Hepatocyte (in vitro differentiated cells): ENCODE results near the gene CIITA.

Experiments used
- EZH2 ChIP-seq: fragments of 200-600 bp; sonication (generic); IDR thresholded peaks from 2 replicates; pipeline ENCODE4 v1.6.1; 2016; ENCODE audit warnings: antibody characterized with exemption, mild to moderate bottlenecking, borderline replicate concordance
- EZH2phosphoT487 ChIP-seq: fragments of 200-600 bp; sonication (generic); IDR thresholded peaks from one replicate; pipeline ENCODE4 v1.6.1; 2018; ENCODE audit warnings: antibody characterized with exemption, mild to moderate bottlenecking, low read depth, moderate library complexity; ENCODE audit not compliant: unreplicated experiment, severe bottlenecking
- TF ChIP-seq, protein P1 (sequence below): fragments of 200-600 bp; sonication (generic); IDR thresholded peaks from 2 replicates; pipeline ENCODE4 v1.5.1; 2016; ENCODE audit warnings: antibody characterized with exemption, mild to moderate bottlenecking; ENCODE audit not compliant: poor library complexity

DNA sequence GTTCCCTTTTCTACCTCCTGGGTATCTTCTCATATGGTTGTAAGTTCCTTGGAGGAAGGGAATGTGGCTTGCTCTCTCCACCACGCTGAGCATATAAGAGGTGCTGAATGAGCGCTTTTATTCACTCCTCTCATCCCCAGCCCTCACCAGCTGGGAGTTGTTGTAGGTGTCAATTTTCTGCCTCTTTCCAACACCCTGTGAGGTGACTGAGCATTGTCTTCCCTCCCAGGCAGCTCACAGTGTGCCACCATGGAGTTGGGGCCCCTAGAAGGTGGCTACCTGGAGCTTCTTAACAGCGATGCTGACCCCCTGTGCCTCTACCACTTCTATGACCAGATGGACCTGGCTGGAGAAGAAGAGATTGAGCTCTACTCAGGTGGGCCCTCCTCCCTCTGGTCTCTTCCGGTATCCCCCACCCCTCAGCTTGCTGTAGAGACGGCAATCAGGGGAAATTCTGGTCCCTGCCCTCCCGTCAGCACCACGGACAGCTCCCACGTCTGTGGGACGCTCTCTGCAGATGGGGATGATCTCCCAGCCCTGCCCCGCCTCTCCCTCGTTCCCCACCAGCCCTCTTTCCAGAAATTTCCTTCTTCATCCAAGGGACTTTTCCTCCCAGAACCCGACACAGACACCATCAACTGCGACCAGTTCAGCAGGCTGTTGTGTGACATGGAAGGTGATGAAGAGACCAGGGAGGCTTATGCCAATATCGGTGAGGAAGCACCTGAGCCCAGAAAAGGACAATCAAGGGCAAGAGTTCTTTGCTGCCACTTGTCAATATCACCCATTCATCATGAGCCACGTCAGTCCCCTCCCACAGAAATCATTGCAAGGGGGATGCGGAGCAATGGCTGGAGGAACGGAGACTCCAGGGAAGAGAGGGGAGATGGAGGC, 18.3 kb downstream of the CIITA start:
- TF ChIP-seq, protein P1, sequence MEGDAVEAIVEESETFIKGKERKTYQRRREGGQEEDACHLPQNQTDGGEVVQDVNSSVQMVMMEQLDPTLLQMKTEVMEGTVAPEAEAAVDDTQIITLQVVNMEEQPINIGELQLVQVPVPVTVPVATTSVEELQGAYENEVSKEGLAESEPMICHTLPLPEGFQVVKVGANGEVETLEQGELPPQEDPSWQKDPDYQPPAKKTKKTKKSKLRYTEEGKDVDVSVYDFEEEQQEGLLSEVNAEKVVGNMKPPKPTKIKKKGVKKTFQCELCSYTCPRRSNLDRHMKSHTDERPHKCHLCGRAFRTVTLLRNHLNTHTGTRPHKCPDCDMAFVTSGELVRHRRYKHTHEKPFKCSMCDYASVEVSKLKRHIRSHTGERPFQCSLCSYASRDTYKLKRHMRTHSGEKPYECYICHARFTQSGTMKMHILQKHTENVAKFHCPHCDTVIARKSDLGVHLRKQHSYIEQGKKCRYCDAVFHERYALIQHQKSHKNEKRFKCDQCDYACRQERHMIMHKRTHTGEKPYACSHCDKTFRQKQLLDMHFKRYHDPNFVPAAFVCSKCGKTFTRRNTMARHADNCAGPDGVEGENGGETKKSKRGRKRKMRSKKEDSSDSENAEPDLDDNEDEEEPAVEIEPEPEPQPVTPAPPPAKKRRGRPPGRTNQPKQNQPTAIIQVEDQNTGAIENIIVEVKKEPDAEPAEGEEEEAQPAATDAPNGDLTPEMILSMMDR: no peak
- TF ChIP-seq EZH2 (no peak), EZH2phosphoT487 (no peak)
